HG03342 (cell line): Measurements from ENCODE around the gene PDXP.
"Not testable (repeated sequence)": the region's sequence is repeated elsewhere in the genome, so short reads cannot be mapped to it uniquely, and the experiment has no call there.

ENCODE experiments used
- ATAC-seq: cut with Tn5 transposase; IDR thresholded peaks from one replicate; pipeline ENCODE4 v1.9.1; 2021; ENCODE audit warnings: mild to moderate bottlenecking, moderate library complexity; ENCODE audit not compliant: unreplicated experiment

PDXP gene

DNA sequence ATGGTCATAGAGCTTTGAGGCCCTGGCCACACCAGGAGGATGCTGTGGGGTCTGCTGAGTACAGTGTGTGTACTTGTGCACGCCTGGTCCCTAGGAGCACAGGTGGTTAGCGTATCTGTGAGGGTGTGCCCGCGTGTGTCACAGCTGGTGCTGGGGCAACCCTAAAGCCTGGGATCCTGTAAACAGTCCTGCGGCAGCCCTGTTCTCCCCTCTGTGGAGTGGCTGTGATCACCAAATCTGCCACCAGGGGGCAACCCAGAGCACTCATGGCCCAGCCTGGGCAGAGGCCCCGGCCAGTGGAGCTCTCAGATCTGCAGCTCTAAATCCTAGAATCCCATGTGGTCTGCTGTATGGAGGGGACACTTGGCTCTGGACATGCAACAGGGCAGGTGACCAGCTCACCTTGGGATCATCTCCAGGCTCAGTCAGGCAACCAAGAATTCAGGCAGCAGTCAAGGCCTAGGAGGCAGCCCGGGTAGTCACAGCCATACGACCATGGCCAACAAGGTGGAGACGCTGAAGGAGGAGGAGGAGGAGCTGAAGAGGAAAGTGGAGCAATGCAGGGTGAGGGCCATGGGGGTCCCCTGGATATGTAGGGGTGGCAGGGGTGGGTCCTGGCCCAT lies 15.2 kb upstream of the PDXP start:
- no peak for ATAC-seq

DNA sequence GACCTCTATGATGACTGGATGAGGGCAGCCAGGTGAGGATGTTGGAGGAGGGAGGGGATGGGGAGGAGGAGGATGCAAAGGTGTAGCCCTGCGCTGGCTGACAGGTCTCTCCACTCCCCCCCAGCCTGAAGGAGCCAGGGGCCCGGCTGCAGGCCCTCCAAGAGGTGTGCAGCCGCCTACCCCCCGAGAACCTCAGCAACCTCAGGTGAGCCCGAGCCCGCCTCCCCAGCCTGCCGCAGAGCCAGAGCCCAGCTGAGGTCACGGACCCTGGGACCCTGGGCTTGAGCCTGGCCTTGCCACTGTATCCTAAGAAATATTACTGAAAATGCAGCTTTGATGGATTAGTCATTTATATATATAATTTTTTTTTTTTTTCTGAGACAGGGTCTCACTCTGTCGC lies 11.2 kb upstream of the PDXP start:
- ATAC-seq, result no peak

DNA sequence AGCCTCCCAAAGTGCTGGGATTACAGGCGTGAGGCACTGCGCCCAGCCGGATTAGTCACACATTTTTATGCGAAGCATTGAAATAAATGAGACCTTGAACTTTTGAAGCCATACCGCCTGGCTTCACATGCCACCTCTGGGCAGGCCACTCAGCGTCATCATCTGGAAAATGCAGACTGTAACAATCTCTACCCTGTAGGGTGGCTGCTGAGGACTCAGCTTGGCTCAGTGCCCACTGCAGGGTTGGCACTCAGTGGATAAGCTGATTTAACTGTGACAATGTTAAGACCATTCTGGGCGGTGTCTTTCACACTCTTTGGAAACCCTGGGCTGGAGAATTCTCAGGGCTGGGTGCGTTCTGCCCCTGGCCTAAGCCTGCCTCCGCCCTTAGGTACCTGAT lies 10.6 kb upstream of the PDXP start:
- no peak for ATAC-seq

DNA sequence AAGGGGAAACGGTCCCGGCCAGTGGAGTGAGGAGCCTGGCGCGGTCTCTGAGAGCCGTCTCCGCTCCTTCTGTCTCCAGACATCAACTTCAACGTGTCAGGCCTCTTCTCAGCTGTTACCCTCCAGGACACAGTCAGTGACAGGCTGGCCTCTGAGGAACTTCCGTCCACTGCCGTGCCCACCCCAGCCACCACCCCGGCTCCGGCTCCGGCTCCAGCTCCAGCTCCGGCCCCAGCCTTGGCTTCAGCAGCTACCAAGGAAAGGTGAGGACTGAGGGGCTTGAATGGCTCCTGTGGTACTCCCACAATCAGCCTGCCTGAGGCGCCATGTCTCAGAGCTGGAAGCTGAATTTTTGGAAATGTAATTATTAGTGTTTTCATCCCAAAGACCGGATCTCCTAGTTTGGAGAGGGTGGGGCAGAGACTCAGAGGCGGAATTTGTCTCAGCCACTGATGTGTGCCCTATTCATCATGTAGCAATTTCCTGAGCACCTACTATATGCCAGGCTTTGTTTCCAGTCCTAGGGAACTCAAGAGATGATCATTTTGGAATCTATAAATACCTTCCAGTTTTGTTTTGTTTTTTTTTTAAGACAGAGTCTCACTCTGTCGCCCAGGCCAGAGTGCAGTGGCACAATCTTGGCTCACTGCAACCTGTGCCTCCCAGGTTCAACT lies 7.9 kb upstream of the PDXP start:
- ATAC-seq, result no peak

DNA sequence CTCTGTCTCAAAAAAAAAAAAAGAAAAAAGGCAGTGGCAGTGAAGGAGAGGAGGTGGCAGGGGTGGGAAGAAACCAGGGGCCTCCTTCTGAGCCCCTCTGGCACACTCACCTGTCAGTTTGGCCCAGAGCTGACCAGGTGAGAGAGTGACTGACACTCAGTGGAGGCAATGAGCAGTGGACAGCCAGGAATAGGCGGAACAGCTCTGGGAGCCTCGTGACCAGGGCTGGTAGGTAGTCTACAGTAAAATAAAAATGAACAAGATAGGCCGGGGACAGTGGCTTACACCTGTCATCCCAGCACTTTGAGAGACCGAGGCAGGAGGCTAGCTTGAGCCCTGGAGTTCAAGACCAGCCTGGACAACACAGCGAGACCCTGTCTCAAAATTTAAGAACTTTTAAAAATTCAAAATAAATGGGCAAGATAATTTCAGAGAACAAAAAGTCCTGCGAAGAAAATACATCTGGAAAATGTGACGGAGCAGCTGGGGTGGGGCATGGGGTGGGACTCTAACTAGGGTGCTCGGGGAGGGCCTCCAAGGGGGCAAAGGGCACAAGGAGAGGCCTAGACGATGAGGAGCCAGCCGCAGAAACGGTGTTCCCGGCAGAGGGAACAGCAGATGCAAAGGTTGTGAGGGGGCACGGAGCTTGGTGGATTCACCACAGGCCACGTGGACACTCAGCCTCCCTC lies 3.8 kb upstream of the PDXP start:
- no peak for ATAC-seq

DNA sequence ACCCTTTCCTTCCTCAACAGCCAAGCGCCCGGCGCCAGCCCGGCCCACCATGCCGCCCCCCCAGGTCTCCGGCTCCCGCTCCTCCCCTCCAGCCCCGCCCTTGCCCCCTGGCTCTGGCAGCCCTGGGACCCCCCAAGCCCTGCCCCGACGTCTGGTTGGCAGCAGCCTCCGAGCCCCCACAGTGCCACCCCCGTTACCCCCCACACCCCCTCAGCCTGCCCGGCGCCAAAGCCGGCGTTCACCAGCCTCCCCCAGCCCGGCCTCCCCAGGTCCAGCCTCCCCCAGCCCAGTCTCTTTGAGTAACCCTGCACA lies 3.3 kb upstream of the PDXP start:
- no peak for ATAC-seq

DNA sequence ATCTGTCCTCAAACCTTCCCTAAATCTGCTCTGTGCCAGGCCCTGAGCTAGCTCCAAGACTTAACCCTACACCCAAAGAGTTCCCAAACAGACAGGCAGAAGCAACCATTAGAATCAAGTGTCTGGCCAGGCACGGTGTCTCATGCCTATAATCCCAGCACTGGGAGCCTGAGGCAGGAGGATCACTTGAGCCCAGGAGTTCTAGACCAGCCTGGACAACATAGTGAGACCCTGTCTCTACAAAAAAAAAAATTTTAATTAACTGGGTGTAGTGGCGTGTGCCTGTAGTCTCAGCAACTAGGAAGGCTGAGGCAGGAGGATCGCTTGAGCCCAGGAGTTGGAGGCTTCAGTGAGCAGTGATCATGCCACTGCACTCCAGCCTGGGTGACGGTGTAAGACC lies 1.9 kb upstream of the PDXP start:
- ATAC-seq, result not testable (repeated sequence)

DNA sequence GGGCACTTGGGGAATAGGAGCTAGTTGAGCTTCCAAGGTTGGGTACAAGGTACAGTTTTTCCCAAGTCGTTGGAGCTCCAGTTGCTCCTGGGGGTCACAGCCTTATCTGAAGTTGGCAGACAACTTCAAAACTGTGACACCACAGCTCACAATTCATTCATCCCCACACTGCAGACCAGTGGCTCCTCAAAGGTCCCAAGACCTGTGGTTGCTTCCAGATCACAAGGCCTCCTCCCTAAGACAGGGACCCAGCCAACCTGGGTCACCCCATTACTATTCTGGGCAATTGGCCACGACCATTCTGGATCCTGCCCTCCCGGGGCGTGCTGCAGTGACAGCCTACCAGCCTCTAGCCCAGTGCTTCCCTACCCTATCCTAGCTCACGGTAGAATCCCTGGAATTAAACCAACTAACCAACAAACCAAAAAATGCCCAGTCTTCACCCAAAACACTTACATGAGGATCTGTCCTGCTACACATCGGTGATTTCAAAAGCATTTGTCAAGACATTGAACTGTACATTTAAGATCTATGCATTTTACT lies 862 bp upstream of the PDXP start:
- ATAC-seq, result no peak

DNA sequence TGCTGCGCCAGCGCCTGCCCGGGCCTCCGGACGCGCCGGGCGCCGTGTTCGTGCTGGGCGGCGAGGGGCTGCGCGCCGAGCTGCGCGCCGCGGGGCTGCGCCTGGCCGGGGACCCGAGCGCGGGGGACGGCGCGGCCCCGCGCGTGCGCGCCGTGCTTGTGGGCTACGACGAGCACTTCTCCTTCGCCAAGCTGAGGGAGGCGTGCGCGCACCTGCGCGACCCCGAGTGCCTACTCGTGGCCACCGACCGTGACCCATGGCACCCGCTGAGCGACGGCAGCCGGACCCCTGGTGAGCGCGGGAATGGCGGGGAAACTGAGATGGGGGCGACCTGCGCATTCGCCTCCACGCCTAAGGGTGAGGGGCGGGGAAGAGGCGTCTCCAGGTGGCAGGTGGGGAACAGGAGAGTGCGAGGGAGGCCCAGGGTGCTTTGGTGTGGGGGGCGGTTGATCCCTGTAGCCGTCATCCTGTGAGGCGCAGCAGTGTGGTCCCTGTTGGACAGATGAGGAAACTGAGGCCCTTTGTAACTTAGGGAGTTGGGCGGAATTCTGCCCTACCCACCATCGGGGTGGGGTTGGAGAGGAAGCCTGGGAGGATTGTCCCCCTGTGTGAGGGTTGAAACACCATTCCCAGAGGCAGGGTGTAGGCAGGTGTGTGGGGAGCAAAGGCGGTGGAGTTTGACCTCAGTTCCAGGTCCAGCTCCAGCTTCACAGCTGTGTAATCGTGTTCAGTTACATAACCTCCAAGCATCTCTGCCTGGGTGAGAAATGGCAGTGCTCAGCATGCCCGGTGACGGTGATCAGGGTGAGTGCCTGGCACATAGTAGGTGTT lies 758 bp downstream of the PDXP start:
- ATAC-seq, result peak; percentile 7

DNA sequence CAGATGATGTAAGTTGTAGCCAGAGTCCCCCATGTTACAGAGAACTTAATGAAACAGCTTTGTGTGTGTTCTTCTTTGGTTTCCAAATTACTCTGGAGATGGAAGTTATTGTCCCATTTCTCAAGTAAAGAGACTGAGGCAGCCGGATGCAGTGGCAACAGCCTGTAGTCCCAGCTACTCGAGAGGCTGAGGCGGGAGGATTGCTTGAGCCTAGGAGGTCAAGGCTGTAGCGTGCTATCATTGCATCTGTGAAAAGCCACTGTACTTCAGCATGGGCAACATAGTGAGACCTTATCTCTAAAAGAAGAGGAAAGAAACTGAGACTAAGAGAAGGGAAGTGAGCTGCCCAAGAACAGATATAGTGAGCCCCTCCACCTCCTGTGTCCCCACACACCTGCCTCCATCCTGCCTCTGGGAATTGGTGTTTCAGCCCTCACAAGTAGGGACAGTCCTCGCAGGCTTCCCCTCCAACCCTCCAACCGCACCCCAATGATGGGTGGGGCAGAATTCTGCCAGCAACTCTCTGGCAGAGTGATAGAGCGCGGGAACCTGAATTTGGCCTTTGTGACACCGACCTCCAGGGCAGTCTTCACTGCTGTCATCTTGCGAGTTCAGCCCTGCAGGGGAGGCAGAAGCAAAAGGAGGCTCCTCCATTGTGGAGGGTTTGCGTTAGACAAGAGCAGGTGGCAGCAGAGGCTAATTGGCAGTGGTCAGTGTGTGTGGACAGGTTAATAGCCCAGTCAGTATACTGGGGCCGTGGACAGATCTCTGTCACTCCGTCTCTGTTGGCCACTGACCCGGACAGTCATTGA lies 1.6 kb downstream of the PDXP start:
- no peak for ATAC-seq

DNA sequence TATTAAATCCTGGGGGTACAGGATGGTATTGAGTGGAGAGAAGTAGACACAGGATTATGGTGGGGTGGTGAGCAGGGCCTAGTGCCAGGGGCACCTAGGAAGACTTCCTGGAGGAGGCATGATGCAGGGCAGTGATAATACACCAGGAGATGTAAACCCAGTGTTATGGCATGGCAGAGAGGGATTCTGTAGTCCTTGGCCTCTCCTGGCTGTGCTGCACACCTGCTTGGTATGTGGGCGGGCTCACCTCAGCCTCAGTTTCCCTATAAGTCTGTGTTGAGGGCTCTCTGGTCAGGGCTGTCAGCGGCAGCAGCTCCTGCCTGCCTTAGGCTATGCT lies 2.2 kb downstream of the PDXP start:
- ATAC-seq, result no peak

DNA sequence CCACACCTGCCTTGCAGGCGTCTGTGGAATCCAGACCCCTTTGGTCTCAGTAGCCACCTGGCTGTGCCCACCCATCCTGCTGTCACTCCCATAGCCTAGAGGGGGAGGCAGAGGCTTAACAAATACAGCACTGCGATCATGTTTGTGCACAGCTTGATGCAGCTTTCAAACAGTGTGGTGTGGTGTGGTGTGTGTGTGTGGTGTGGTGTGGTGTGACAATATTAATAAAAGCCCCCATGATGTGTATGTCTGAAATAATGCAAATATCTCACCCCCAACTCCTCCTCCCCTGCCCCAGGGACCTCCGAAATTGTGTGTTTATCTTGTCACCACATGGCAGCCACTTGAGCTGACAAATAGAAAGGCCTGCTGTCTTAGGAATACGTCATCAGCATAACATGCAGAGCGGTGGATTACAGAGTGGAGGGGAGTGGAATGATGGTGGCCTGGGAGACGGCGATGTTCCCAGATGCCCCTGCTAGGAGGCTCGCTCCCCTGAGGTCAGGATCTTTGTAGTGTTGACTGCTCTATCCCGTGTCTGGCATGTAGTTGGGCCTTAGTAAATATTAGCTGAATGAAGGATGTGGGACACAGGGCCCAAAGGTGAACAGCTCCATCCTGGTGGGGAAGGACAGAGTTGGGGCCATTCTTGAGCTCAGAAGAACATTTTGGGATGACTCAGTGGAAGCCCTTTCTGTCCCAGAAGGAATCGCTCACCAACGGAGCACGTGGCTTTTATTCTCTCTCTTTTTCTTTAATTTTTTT lies 2.8 kb downstream of the PDXP start:
- no peak for ATAC-seq

DNA sequence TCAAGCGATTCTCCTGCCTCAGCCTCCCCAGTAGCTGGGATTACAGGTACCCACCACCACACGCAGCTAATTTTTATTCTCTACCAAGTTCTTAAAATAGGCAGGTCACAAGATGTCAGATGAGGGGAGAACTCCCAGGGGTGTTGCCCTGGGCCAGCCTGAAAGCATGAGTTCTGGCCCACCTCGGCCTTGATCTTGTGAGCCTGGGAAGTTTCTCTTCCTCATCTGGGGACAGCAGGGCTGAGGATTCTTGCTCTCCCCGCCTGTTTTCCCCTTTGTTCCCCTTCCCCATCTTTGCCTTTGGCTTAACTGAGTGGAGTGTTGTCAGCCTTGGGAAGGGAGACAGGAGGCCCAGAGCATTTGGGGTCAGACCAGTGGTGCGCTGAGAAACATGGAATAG lies 3.5 kb downstream of the PDXP start:
- no peak for ATAC-seq

DNA sequence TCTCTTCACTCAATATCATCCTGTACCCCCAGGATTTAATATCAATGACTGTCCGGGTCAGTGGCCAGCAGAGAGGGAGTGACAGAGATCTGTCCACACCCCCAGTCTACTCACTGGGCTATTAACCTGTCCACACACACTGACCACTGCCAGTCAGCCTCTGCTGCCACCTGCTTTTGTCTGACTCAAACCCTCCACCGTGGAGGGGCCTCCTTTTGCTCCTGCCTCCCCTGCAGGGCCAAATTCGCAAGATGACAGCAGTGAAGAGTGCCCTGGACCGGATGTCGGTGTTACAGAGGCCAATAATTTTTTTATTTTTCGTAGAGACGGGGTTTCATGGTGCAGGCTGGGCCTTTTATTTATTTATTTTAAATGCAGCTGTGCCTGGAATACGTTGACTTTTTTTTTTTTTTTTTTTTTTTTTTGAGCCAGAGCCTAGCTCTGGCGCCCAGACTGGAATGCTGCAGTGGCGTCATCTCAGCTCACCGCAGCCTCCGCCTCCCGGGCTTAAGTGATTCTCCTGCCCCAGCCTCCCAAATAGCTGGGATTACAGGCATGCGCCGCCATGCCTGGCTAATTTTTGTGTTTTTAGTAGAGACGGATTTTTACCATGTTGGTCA lies 5.1 kb downstream of the PDXP start:
- ATAC-seq, result no peak

DNA sequence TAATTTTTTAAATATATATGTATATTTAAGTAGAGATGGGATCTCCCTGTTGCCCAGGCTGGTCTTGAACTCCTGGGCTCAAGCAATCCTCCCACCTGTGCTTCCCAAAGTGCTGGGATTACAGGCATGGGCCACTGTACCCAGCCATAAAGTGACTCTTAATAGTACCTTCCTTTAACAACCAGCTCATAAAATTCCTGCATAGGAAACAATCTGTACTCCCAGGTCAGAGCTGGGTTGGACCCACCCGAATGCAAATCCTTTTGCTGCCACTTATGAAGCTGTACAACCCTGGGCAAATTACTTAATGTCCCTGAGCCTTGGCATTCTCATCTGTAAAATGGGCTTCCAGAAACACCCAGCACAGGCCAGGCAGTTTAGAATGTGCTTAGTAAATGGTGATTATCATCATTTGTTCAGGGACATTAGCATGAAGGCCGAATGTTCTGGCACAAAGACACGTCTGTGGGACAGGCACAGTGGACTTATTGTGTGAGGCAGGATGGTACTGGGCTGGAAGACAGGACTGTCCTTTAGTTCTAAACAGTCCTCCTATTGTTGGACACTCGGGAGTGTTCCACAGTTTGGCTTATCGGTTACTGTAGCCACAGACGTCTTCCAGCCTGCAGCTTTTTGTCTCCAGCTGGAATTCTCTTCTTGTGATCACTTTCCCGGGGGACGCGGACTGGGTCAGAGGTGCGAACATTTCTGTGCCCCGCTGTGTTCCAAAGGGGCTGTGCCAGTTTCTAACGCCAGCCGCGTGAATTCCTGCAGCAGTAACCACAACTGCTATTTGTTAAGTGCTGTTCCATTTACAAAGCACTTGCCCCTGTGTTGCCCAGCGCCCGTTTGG lies 6.0 kb downstream of the PDXP start:
- ATAC-seq, result no peak

DNA sequence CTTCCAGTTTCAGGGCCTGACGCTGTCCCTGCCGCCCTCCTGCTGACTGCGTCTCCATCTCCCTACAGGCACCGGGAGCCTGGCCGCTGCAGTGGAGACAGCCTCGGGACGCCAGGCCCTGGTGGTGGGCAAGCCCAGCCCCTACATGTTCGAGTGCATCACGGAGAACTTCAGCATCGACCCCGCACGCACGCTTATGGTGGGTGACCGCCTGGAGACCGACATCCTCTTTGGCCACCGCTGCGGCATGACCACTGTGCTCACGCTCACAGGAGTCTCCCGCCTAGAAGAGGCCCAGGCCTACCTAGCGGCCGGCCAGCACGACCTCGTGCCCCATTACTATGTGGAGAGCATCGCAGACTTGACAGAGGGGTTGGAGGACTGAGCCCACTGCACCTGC lies 7.0 kb downstream of the PDXP start:
- no peak for ATAC-seq

DNA sequence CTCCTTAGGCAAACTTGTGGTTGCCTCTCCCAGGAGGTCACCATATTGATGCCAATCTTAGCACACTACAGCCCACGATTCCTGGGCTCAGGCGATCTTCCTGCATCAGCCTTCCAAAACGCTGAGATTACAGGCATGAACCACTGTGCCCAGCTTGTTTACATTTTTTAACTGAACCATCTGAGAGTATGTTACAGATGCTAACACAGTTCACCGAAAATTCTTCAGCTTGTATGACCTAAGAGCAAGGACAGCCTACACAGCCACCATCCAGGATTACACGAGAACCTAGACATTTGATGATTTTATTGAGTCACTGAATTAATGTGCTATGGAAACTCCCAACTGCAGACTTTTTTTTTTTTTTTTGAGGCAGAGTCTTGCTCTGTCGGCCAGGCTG lies 11.1 kb downstream of the PDXP start:
- ATAC-seq, result no peak

DNA sequence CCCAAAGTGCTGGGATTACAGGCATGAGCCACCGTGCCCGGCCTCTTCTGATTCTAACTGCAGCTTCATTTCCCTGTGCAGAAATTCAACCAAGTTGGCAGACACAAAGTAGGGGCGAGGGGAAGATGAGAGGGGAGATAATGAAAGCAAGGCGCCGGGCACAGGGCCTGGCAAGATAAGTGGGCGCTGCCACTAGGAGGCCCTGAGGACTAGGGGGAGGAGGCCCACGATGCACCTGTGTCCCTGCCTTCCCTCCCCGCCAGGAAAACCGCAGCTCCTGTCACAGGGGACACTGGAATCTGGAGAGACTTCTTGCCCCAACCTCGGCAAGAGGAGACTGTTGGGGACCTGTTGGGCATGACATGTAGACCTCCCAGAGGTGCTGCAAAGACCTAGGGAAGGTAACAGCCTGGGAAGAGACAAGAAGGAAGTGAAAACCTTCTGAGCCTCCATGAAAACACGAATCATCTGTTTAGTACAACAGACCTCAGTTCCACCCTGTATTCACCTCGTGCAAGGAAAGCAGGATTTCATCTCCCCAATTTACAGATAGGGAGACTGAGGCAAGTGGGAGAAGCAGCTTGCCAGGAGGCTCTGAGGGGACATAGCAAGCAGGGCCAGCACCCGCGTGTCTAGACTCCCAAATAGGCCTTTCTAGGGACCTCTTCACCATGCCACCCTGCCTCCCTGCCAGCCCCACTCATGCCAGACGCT lies 13.8 kb downstream of the PDXP start:
- ATAC-seq, result no peak
